ENCODE results near the gene FNDC3B. TPM values are rescaled to one million over a fixed set of nuclear protein-coding genes. Genes with fewer than 3 reads are reported as not detected.

The FNDC3B gene
- total and polyA plus RNA-seq, 12 donors: 9.7 to 118 (median 85.0) TPM

DNA sequence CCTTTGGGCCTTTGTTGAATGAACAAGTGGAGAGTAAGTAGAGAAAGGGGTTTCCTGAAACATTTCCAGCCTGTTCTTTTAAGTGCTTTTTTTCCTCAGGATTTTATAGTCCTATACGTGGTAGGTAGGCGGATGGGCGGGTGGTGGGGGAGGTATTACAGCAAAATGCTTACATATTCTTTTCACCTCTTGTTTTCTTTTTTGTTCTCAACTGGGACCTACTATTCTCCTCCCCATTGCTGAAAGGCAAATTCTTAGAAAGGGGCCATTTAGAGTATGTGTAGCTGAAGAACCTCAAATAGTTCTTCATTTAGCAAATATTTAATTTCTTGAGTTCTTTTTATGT, 135.8 kb downstream of the FNDC3B start:
- peak overlapping the region in 6 of 10 donors; percentile 5 to 70 (median 41) for H3K27ac ChIP-seq
- DNase-seq (no peak), ATAC-seq (no peak)
- intact Hi-C loops (cut with DNase I): no loop called here
- H3K4me1 ChIP-seq: peaks cover 17 to 93% (median 68%) of the 10 kb centered on the region in 9 donors
- TF ChIP-seq, protein P1, sequence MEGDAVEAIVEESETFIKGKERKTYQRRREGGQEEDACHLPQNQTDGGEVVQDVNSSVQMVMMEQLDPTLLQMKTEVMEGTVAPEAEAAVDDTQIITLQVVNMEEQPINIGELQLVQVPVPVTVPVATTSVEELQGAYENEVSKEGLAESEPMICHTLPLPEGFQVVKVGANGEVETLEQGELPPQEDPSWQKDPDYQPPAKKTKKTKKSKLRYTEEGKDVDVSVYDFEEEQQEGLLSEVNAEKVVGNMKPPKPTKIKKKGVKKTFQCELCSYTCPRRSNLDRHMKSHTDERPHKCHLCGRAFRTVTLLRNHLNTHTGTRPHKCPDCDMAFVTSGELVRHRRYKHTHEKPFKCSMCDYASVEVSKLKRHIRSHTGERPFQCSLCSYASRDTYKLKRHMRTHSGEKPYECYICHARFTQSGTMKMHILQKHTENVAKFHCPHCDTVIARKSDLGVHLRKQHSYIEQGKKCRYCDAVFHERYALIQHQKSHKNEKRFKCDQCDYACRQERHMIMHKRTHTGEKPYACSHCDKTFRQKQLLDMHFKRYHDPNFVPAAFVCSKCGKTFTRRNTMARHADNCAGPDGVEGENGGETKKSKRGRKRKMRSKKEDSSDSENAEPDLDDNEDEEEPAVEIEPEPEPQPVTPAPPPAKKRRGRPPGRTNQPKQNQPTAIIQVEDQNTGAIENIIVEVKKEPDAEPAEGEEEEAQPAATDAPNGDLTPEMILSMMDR (IDR thresholded peaks at IDR 0.05): no peak
- H3K36me3 ChIP-seq: peaks cover 0 to 8% (median 0%) of the 10 kb centered on the region in 9 donors
- H3K4me3 ChIP-seq: no peak overlapping the region
- H3K27me3 ChIP-seq: no peaks in the 10 kb centered on the region
- no peaks in the 10 kb centered on the region for H3K9me3 ChIP-seq
- WGBS, 2 donors: 85% methylated on average over 3 of the region's 3 CpGs

DNA sequence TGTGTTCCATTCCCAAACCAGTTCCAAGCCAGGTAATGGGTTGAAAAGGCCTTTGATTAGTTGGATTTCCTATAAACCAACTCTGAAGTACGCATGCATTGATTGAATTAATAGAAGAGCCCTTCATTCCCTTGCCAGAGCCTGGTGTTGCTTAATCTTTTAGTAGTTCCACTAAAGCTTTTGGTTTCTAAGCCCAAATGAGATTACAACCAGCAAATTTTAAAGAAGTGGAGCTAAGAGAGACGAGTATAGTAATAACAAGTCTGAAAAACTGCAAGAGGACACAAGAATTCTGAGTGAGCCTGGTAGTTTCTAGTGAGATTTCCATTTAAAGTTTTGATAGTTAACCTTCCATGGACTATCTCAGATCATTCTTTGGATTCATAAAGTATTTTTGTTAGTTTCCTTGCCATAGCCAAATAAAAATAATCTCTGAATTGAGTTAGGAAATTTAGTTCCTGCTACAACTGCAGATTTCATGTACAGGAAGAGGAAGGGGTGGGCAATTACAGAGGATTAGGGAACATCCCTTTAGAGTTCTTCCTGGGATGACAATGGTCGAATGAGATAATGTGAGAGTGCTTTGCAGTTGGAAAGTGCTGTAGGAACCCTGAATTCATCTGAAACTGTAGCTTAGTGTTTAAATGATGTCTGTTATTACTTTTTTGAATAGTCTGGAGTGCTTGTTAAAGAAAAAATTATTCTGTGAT, 136.8 kb downstream of the FNDC3B start:
- 56% methylated on average over 3 of the region's 3 CpGs for WGBS, 2 donors
- Histone ChIP-seq H3K4me1 (peaks cover 17 to 93% (median 66%) of the 10 kb centered on the region in 9 donors), H3K27me3 (no peaks in the 10 kb centered on the region), H3K36me3 (peaks cover 0 to 4% (median 0%) of the 10 kb centered on the region in 9 donors), H3K27ac (peak overlapping the region in 8 of 10 donors; percentile 13 to 70 (median 48)), H3K4me3 (no peak overlapping the region), H3K9me3 (no peaks in the 10 kb centered on the region)
- DNase-seq (no peak), ATAC-seq (no peak)
- intact Hi-C loops (cut with DNase I): no loop called here
- TF ChIP-seq, protein P1 (IDR thresholded peaks at IDR 0.05): no peak

DNA sequence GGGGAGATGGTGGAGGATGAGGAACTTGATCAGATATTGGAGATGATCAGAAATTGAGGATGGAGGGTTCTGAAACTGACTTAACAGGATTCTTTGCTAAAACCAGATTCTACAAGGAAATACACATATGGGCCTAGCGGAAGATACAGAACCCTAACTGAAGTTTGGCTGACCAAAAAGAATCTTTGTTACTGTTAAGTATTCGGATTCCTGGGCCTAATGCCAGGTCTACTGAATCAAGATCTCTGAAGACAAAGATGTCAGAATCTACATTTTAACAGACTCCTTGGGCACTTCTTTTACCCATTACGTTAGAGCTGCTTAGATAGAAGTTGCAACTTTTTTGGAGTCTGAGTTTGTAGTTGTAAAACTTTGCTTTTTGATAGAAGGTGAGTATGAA, 137.7 kb downstream of the FNDC3B start:
- intact Hi-C loops (cut with DNase I): no loop called here
- ATAC-seq (no peak), DNase-seq (peak in 1 of 2 donors; percentile 29)
- H3K27me3 ChIP-seq: no peaks in the 10 kb centered on the region
- peak overlapping the region in 4 of 10 donors; percentile 20 to 70 (median 51) for H3K27ac ChIP-seq
- TF ChIP-seq, protein P1 (IDR thresholded peaks at IDR 0.05): no peak
- 39 to 43% methylated on average over 3 of the region's 3 CpGs for WGBS, 2 donors
- no peaks in the 10 kb centered on the region for H3K9me3 ChIP-seq
- peaks cover 17 to 93% (median 66%) of the 10 kb centered on the region in 9 donors for H3K4me1 ChIP-seq
- H3K36me3 ChIP-seq: peaks cover 0 to 4% (median 0%) of the 10 kb centered on the region in 9 donors
- H3K4me3 ChIP-seq: no peak overlapping the region

DNA sequence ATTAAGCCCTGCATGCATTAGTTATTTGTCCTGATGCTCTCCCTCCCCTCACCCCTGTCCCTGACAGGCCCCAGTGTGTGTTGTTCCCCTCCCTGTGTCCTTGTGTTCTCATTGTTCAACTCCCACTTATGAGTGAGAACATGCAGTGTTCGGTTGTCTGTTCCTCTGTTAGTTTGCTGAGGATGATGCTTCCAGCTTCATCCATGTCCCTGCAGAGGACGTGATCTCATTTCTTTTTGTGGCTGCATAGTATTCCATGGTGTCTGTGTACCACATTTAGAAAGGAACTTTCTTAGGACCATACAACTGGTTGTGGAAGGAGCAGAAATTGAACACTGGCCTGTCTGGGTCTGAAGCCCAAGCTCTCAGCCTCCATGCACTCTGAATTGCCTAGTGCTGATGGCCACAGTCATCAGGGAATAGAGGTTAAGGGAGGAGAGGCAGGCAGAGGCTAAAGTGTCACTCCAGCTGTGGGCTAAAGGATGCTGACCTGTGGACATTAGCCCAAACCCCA, 138.5 kb downstream of the FNDC3B start:
- H3K4me3 ChIP-seq: no peak overlapping the region
- ATAC-seq (no peak), DNase-seq (no peak)
- 78 to 88% methylated on average over 2 of the region's 2 CpGs for WGBS, 2 donors
- H3K4me1 ChIP-seq: peaks cover 17 to 93% (median 67%) of the 10 kb centered on the region in 9 donors
- H3K36me3 ChIP-seq: peaks cover 0 to 4% (median 0%) of the 10 kb centered on the region in 9 donors
- peak overlapping the region in 1 of 10 donors; percentile 18 for H3K27ac ChIP-seq
- TF ChIP-seq, protein P1 (IDR thresholded peaks at IDR 0.05): no peak
- no peaks in the 10 kb centered on the region for H3K9me3 ChIP-seq
- intact Hi-C loops (cut with DNase I): no loop called here
- H3K27me3 ChIP-seq: no peaks in the 10 kb centered on the region

Data from heart right ventricle (tissue), 16 donors.